Fibroblast of villous mesenchyme (primary cell): Measurements from ENCODE around the gene GCHFR. TPM values are rescaled to one million over a fixed set of nuclear protein-coding genes. Genes with fewer than 3 reads are reported as not detected.

Experiments
- DNase-seq: peaks from one replicate; pipeline ENCODE4 v3.0.0-alpha.2; 2010; ENCODE audit warnings: low read depth
- H3K4me3 ChIP-seq: 2 replicates; pipeline ENCODE4 v1.5.1; 2011; ENCODE audit warnings: low read depth, mild to moderate bottlenecking, low read length
- total RNA-seq: library from RNA; depleted of rRNA; stranded (reverse); fragments of >200 nt; gene quantifications from 2 replicates; pipeline ENCODE4 v1.2.3, GENCODE V29; 2012
- TF ChIP-seq, protein P1 (sequence below): IDR thresholded peaks from 2 replicates; pipeline ENCODE4 v1.5.1; 2012; ENCODE audit warnings: low read depth, mild to moderate bottlenecking, low read length; ENCODE audit not compliant: insufficient read depth

Gene GCHFR
- total RNA-seq, 1 donor: 2.6 TPM

DNA sequence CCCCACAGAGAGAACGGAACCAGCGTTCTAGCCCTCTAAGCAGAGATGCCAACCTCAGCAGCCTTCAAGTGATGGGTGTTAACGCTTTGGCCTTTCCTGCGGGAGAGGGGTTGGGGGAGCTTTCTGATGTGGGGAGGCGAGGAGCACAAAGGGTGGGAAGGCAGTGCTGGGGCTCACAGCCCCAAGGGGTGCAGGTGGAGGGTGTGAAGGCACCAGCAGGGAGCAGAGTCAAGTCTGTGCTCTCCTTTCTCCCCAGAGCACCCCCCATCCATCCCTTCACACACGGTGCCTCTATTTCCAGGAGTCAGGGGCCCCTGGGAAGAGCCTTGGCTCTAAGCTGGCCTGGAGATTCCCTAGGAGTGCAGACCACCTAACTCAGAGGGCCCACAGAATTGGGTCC is 10.0 kb downstream of the GCHFR start:
- TF ChIP-seq, protein P1, sequence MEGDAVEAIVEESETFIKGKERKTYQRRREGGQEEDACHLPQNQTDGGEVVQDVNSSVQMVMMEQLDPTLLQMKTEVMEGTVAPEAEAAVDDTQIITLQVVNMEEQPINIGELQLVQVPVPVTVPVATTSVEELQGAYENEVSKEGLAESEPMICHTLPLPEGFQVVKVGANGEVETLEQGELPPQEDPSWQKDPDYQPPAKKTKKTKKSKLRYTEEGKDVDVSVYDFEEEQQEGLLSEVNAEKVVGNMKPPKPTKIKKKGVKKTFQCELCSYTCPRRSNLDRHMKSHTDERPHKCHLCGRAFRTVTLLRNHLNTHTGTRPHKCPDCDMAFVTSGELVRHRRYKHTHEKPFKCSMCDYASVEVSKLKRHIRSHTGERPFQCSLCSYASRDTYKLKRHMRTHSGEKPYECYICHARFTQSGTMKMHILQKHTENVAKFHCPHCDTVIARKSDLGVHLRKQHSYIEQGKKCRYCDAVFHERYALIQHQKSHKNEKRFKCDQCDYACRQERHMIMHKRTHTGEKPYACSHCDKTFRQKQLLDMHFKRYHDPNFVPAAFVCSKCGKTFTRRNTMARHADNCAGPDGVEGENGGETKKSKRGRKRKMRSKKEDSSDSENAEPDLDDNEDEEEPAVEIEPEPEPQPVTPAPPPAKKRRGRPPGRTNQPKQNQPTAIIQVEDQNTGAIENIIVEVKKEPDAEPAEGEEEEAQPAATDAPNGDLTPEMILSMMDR: no peak
- no peak for DNase-seq
- H3K4me3 ChIP-seq: no peak overlapping the region

DNA sequence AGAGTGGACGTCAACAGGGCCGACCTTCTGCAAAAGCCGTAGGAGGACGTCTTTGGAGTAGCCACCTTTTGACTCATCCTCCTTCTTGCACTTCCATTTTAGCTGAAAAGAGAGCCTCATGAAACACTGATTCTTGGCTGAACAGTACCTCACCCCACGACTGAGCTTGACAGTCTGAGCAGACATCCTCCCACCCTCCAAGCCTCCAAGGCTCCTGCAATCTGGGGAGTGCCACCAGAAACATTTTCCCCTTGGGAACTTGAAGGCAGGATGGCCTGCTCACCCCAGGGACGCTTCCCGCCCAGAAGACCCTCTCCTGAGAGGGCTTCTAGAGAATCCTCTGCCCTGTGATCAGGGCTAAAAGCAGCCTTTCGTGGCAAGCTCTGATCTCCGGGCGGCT is 11.1 kb downstream of the GCHFR start:
- H3K4me3 ChIP-seq: no peak overlapping the region
- TF ChIP-seq, protein P1: no peak
- DNase-seq: no peak

DNA sequence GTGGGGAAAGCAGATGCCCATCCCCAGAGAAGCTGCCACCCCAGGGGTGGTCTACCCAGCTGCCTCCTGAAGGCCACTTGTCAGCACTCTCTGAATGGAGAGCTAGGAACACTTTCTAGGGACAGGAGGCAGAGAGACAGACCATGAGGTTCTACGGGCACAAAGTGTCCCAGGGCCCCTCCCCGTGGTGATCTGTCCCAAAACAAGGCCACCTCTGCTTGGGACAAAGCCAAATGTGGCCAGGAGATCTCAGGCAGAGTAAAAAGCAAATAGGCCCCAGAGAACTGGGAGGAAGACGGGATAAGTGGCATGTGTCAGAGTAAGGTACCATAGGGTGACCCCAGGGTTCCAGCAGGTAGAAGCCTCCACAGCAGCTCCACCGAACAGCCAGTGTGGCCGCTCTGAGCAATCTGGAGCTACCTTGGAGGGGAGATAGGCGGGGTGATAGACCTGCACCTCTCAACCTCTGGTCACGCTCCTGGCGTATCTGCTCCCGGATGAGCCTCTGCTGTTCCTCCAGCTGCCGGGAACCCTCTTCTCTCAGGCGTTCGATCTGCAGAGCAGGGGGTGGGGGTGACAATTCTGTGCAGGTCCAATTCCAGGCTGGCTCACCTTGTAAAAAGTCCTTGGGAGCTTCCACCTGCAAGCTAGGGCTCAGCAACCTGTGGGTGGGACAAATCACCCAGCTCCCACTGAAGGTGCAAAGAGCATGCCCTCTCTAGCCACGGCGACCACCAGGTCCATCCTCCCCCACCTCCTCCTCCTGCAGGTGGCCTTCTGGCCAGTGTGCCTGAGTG is 12.1 kb downstream of the GCHFR start:
- DNase-seq: no peak
- H3K4me3 ChIP-seq: no peak overlapping the region
- TF ChIP-seq, protein P1: no peak

DNA sequence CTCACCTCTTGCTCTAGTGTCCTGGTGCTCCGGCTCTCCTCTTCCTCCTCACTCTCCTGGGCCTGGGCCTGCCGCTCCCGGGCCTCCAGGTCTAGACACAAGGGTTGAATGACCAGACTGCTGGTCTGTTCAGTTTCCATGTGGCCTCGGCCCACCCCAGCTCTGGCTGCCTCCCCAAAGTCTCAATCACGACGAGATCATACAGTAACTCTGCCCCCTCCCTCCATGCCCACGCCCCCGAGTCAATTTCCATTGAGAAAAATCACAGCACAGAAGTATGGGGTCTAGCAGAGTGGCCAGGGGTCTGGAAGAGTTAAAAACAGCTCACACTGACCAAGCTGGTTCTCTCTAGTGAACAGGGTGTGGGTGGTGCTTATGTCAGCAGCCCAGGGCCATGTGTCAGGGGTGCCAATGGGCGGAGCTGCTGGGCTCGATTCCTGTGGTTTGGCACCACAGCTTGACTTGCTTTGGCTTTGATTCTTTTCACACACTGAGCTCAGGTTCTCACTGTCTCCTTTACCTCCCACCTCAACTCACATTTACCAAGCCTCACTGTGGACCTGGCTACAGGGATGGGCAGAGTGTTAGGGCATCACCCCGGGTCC is 12.8 kb downstream of the GCHFR start:
- TF ChIP-seq, protein P1: no peak
- no peak for DNase-seq
- H3K4me3 ChIP-seq: no peak overlapping the region

DNA sequence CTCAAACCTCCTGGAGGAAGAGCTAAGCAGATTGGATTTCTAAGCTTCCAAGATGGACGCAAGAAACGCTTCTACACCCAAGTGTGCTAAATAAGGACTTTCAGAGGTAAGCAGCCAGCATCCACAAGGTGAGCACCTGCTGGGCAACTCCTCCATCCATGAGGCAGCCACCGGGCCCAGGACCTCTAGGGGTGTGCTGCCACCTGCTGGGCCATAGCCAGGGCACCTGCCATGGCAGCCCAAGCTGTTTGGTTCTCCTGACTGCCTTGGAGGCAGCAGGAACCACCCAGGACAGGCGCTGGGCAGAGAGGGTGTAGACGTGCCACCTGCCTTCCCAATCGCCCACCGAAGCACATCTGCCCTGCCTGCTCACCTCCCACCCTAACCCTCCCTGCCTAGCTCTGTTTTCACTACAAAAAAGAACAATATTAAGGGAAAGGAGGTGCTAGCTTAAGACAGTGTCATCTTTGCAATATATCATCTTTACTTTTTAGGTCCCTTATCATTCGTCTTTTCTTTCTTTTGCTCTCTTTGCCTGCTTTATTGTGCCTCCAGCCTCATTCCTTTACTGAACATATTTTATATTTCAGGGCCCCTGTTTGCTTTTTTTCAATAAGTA is 18.9 kb downstream of the GCHFR start:
- H3K4me3 ChIP-seq: no peak overlapping the region
- TF ChIP-seq, protein P1: peak; percentile 57
- DNase-seq: peak; percentile 30

DNA sequence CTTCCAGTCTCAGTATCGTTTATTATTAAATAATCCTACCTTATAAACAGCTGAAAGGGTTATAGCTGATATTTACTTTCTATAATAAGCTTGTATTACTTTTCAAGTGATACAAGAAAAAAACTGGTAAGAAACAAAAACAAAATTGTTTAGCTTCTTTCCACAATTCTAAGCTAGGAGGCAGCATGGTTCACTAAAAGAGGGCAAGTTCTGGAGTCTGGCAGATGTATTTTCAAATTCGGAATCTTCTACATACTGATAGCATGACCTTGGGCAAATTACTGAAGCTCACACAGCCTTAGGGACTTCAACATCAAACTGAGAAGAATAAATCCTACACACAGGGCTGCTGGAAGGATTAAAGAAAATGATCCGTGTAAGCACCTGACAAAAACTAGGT is 21.3 kb downstream of the GCHFR start:
- no peak overlapping the region for H3K4me3 ChIP-seq
- TF ChIP-seq, protein P1: no peak
- DNase-seq: no peak
